Measurements from ENCODE around the gene GALNT14. TPM values are rescaled to one million over a fixed set of nuclear protein-coding genes. Genes with fewer than 3 reads are reported as not detected.

The GALNT14 gene
- total RNA-seq, 1 donor from 2014 or later: 0.45 TPM

Other genes with a start within 250 kb of the GALNT14 start
- 0.42 TPM for gene CAPN14, start 79.1 kb upstream of the GALNT14 start, total RNA-seq
- 32.4 TPM for gene EHD3, start 95.7 kb upstream of the GALNT14 start, total RNA-seq

Measured in left ventricle myocardium superior (tissue), 1 donor.